ENCODE data around the gene UMODL1. TPM values are rescaled to one million over a fixed set of nuclear protein-coding genes. Genes with fewer than 3 reads are reported as not detected.
A peak's percentile ranks its signal among the peaks of the same experiment; 100 is the strongest.

Gene UMODL1
- total and polyA plus RNA-seq, 5 donors from 2014 or later = 0.05 to 0.35 (median 0.07) TPM; not detected in 1

- H3K4me1 Mint-ChIP-seq = peaks cover 5 to 56% (median 15%) of the 10 kb centered on the region in 4 donors
- H3K4me1 ChIP-seq (ENCODE audit: control insufficient read depth, insufficient read depth, low read length, poor library complexity, severe bottlenecking) = peaks cover 24% of the 10 kb centered on the region
These were observed 13.2 kb upstream of the UMODL1 start for GRCh38 chr21:42057851-42058437.

DNA sequence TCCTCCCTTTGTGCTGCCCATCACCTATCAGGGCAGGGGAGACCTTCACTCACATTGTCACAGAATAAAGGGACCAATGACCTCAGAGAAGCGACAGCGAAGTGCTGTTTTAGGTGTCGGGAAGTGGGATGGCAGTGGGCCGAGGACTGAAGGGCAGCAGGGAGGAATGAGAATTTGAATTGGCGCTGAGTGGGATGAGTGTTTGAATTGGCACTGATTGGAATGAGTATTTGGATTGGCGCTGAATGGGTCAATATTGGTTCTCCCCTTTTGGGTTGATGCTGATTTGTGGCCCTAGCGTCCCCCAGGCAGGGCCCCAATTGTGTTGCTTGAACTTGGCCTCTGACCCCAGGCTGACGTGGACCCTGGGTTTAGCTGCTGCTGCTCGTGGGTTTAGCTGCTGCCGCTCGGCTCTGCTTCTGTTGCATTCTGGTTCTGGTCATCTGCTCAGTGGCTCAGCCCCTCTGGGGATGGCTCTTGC lies 12.4 kb upstream of the UMODL1 start:
- H3K27me3 ChIP-seq (ENCODE audit: control insufficient read depth, insufficient read depth, low read length) = no peaks in the 10 kb centered on the region
- H3K4me3 ChIP-seq (ENCODE audit: low read depth, low read length) = no peak overlapping the region
- peak overlapping the region in 1 of 4 donors; percentile 38 for H3K4me3 Mint-ChIP-seq
- DNase-seq (no peak), ATAC-seq (ENCODE audit: low read depth in 2 of 2) (no peak)
- peaks cover 5 to 59% (median 15%) of the 10 kb centered on the region in 4 donors for H3K4me1 Mint-ChIP-seq
- H3K27me3 Mint-ChIP-seq = peaks cover 5% of the 10 kb centered on the region
- no peak overlapping the region for H3K27ac ChIP-seq (ENCODE audit: insufficient read depth, low read length, poor library complexity, severe bottlenecking)
- H3K9me3 ChIP-seq (ENCODE audit: control insufficient read depth in 2 of 2, low read length in 2 of 2) = no peaks in the 10 kb centered on the region
- peaks cover 31% of the 10 kb centered on the region for H3K4me1 ChIP-seq (ENCODE audit: control insufficient read depth, insufficient read depth, low read length, poor library complexity, severe bottlenecking)
- H3K36me3 ChIP-seq (ENCODE audit: control insufficient read depth, insufficient read depth, low read length) = no peaks in the 10 kb centered on the region
- H3K36me3 Mint-ChIP-seq = peaks cover 3% of the 10 kb centered on the region
- H3K9me3 Mint-ChIP-seq = no peaks in the 10 kb centered on the region
- H3K27ac Mint-ChIP-seq = peak overlapping the region; percentile 79 to 99 (median 82)

More at GRCh38 chr21:42057851-42058437, 13.2 kb upstream of the UMODL1 start:
- Mint-ChIP-seq H3K4me3 (peak overlapping the region in 1 of 4 donors; percentile 52), H3K36me3 (peaks cover 3% of the 10 kb centered on the region), H3K27me3 (peaks cover 9% of the 10 kb centered on the region), H3K27ac (peak overlapping the region; percentile 21 to 83 (median 78)), H3K9me3 (no peaks in the 10 kb centered on the region)
- DNase-seq (no peak), ATAC-seq (ENCODE audit: low read depth in 2 of 2) (no peak)
- Histone ChIP-seq H3K27ac (ENCODE audit: insufficient read depth, low read length, poor library complexity, severe bottlenecking) (no peak overlapping the region), H3K9me3 (ENCODE audit: control insufficient read depth in 2 of 2, low read length in 2 of 2) (no peaks in the 10 kb centered on the region), H3K36me3 (ENCODE audit: control insufficient read depth, insufficient read depth, low read length) (no peaks in the 10 kb centered on the region), H3K27me3 (ENCODE audit: control insufficient read depth, insufficient read depth, low read length) (no peaks in the 10 kb centered on the region), H3K4me3 (ENCODE audit: low read depth, low read length) (no peak overlapping the region)

- Mint-ChIP-seq H3K4me1 (peaks cover 5 to 64% (median 16%) of the 10 kb centered on the region in 4 donors), H3K36me3 (peaks cover 3% of the 10 kb centered on the region), H3K27ac (peak overlapping the region; percentile 79 to 99 (median 82)), H3K4me3 (no peak overlapping the region), H3K9me3 (no peaks in the 10 kb centered on the region), H3K27me3 (peaks cover 5% of the 10 kb centered on the region)
- ATAC-seq (ENCODE audit: low read depth in 2 of 2) (no peak), DNase-seq (no peak)
- H3K36me3 ChIP-seq (ENCODE audit: control insufficient read depth, insufficient read depth, low read length) = no peaks in the 10 kb centered on the region
- H3K4me1 ChIP-seq (ENCODE audit: control insufficient read depth, insufficient read depth, low read length, poor library complexity, severe bottlenecking) = peaks cover 36% of the 10 kb centered on the region
- no peaks in the 10 kb centered on the region for H3K27me3 ChIP-seq (ENCODE audit: control insufficient read depth, insufficient read depth, low read length)
- no peaks in the 10 kb centered on the region for H3K9me3 ChIP-seq (ENCODE audit: control insufficient read depth in 2 of 2, low read length in 2 of 2)
- H3K4me3 ChIP-seq (ENCODE audit: low read depth, low read length) = no peak overlapping the region
- H3K27ac ChIP-seq (ENCODE audit: insufficient read depth, low read length, poor library complexity, severe bottlenecking) = no peak overlapping the region
These were observed 12.0 kb upstream of the UMODL1 start for GRCh38 chr21:42059141-42059540.

DNA sequence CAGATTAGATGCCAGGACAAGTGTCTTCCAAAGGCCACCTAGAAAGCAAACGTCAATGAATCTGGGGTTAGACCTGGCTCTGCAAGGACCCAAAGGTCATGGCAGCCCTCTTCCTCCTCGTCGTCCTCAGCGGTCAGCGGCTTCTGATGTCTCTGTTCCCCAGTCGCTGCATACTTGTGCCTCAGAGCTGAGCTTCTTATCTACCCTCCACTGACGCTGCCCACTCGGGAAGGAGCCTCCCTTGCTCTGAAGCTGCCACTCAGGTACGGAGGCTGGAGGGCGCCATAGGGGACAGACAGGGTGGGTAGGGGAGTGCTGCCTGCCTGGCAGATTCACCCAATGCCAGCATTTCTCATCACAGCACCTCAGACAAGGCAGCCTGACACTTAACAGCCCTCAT lies 11.4 kb upstream of the UMODL1 start:
- Mint-ChIP-seq H3K36me3 (peaks cover 3% of the 10 kb centered on the region), H3K4me3 (no peak overlapping the region), H3K27ac (peak overlapping the region; percentile 52 to 99 (median 74)), H3K4me1 (peaks cover 5 to 70% (median 19%) of the 10 kb centered on the region in 4 donors), H3K9me3 (no peaks in the 10 kb centered on the region), H3K27me3 (peaks cover 5% of the 10 kb centered on the region)
- Histone ChIP-seq H3K4me1 (ENCODE audit: control insufficient read depth, insufficient read depth, low read length, poor library complexity, severe bottlenecking) (peaks cover 42% of the 10 kb centered on the region), H3K9me3 (ENCODE audit: control insufficient read depth in 2 of 2, low read length in 2 of 2) (no peaks in the 10 kb centered on the region), H3K36me3 (ENCODE audit: control insufficient read depth, insufficient read depth, low read length) (no peaks in the 10 kb centered on the region), H3K27me3 (ENCODE audit: control insufficient read depth, insufficient read depth, low read length) (no peaks in the 10 kb centered on the region), H3K4me3 (ENCODE audit: low read depth, low read length) (no peak overlapping the region), H3K27ac (ENCODE audit: insufficient read depth, low read length, poor library complexity, severe bottlenecking) (peak overlapping the region; percentile 38)
- DNase-seq = no peak
- ATAC-seq (ENCODE audit: low read depth in 2 of 2) = no peak

DNA sequence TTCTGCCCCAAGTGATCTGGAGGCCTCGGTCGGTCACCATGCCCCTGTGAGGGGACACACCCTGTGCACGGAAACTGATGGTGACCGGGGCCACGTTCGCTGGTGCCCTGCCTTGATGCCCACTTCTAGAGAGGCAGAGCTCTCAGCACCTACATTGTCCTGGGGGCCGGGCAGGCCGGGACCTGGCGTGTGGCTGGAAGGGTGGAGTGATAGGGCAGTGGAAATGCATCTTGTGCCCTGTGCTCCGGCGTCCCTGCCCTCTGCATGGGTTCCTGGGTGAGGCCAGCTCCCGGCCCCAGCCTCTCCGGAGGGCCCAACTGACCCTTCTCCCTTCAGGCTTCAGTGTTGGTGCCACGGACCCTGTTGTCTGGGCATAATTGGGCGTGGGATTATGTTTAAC lies 11.0 kb upstream of the UMODL1 start:
- Histone ChIP-seq H3K4me1 (ENCODE audit: control insufficient read depth, insufficient read depth, low read length, poor library complexity, severe bottlenecking) (peaks cover 46% of the 10 kb centered on the region), H3K4me3 (ENCODE audit: low read depth, low read length) (no peak overlapping the region), H3K36me3 (ENCODE audit: control insufficient read depth, insufficient read depth, low read length) (no peaks in the 10 kb centered on the region), H3K9me3 (ENCODE audit: control insufficient read depth in 2 of 2, low read length in 2 of 2) (no peaks in the 10 kb centered on the region), H3K27ac (ENCODE audit: insufficient read depth, low read length, poor library complexity, severe bottlenecking) (peak overlapping the region; percentile 38), H3K27me3 (ENCODE audit: control insufficient read depth, insufficient read depth, low read length) (no peaks in the 10 kb centered on the region)
- Mint-ChIP-seq H3K27me3 (peaks cover 5% of the 10 kb centered on the region), H3K4me3 (peak overlapping the region in 2 of 4 donors; percentile 28 to 89), H3K4me1 (peaks cover 5 to 74% (median 21%) of the 10 kb centered on the region in 4 donors), H3K36me3 (peaks cover 3% of the 10 kb centered on the region), H3K9me3 (no peaks in the 10 kb centered on the region), H3K27ac (peak overlapping the region in 2 of 3 donors; percentile 97 to 99)
- no peak for DNase-seq
- no peak for ATAC-seq (ENCODE audit: low read depth in 2 of 2)

DNA sequence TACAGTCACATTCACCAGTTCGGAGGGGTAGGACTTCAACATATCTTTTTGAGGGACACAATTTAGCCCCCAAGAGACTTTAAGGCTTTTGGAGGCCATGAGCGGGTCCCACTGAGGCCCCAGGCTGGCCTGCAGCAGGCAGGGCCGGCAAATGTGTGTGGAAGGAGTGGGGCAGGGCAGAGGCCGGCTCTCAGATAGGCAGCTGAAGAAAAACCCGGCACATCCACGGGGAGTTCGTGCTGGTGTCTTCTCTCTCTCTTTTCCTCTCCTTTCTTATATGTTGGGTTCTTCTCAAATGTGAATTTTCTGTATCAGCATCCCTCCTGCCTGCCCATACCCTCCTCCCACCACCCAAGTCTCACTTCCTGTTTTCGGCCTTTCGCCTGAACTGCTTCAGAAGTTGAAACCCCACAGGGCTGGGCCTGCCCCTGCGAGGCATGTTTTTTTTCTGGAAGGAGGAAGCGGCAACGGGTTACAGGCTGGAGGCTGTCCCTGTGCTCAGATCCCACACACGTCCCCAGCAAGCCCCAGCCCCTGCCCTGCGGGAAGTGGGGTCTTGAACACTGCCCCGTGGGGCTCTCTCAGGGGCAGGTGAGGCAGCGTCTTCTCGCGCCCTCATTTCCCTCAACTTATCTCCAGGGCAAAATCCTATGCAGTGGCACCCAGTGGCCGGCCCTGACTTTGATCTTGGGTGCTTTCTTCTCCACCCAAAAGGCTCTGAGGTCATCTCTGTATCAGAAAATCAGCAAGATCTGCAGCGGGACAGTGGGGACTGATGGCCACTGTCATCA lies 9.7 kb upstream of the UMODL1 start:
- H3K36me3 Mint-ChIP-seq = peaks cover under 1% of the 10 kb centered on the region
- H3K4me1 ChIP-seq (ENCODE audit: control insufficient read depth, insufficient read depth, low read length, poor library complexity, severe bottlenecking) = peaks cover 49% of the 10 kb centered on the region
- peak overlapping the region; percentile 89 to 93 (median 93) for H3K4me3 Mint-ChIP-seq
- ATAC-seq (ENCODE audit: low read depth in 2 of 2) (no peak), DNase-seq (peak in 2 of 3 donors; percentile 12 to 88)
- peaks cover 5 to 83% (median 30%) of the 10 kb centered on the region in 4 donors for H3K4me1 Mint-ChIP-seq
- peak overlapping the region; percentile 97 to 100 (median 99) for H3K27ac Mint-ChIP-seq
- H3K27me3 ChIP-seq (ENCODE audit: control insufficient read depth, insufficient read depth, low read length) = no peaks in the 10 kb centered on the region
- no peaks in the 10 kb centered on the region for H3K36me3 ChIP-seq (ENCODE audit: control insufficient read depth, insufficient read depth, low read length)
- no peaks in the 10 kb centered on the region for H3K9me3 ChIP-seq (ENCODE audit: control insufficient read depth in 2 of 2, low read length in 2 of 2)
- peaks cover 5% of the 10 kb centered on the region for H3K27me3 Mint-ChIP-seq
- H3K9me3 Mint-ChIP-seq = no peaks in the 10 kb centered on the region
- peak overlapping the region; percentile 60 for H3K4me3 ChIP-seq (ENCODE audit: low read depth, low read length)
- H3K27ac ChIP-seq (ENCODE audit: insufficient read depth, low read length, poor library complexity, severe bottlenecking) = peak overlapping the region; percentile 93

- H3K4me1 ChIP-seq (ENCODE audit: control insufficient read depth, insufficient read depth, low read length, poor library complexity, severe bottlenecking) = peaks cover 49% of the 10 kb centered on the region
- H3K4me3 ChIP-seq (ENCODE audit: low read depth, low read length) = peak overlapping the region; percentile 60
- peaks cover 2 to 82% (median 34%) of the 10 kb centered on the region in 4 donors for H3K4me1 Mint-ChIP-seq
These were observed 9.2 kb upstream of the UMODL1 start for GRCh38 chr21:42061986-42062235.

More at GRCh38 chr21:42061986-42062235, 9.2 kb upstream of the UMODL1 start:
- Mint-ChIP-seq H3K27me3 (peaks cover 5% of the 10 kb centered on the region), H3K9me3 (no peaks in the 10 kb centered on the region), H3K27ac (peak overlapping the region; percentile 97 to 100 (median 99)), H3K36me3 (no peaks in the 10 kb centered on the region), H3K4me3 (peak overlapping the region; percentile 89 to 93 (median 93))
- no peaks in the 10 kb centered on the region for H3K9me3 ChIP-seq (ENCODE audit: control insufficient read depth in 2 of 2, low read length in 2 of 2)
- peak overlapping the region; percentile 93 for H3K27ac ChIP-seq (ENCODE audit: insufficient read depth, low read length, poor library complexity, severe bottlenecking)
- H3K36me3 ChIP-seq (ENCODE audit: control insufficient read depth, insufficient read depth, low read length) = no peaks in the 10 kb centered on the region
- ATAC-seq (ENCODE audit: low read depth in 2 of 2) = no peak
- no peaks in the 10 kb centered on the region for H3K27me3 ChIP-seq (ENCODE audit: control insufficient read depth, insufficient read depth, low read length)
- DNase-seq = no peak
